Left cardiac atrium (tissue), 4 donors: ENCODE data around the gene PIGU. TPM values are rescaled to one million over a fixed set of nuclear protein-coding genes. Genes with fewer than 3 reads are reported as not detected.
A peak's percentile ranks its signal among the peaks of the same experiment; 100 is the strongest.

Experiments
- ATAC-seq, 2 donors: fragments of 200-7000 bp; cut with Tn5 transposase; one replicate each; pipeline ENCODE4 v1.9.1; 2020; ENCODE audit warnings: mild to moderate bottlenecking in 2 of 2, moderate library complexity in 2 of 2
- DNase-seq: peaks from one replicate; pipeline ENCODE4 v3.0.0-alpha.2; 2020
- intact Hi-C, 2 donors: fragments of 100-400 bp; cut with DNase I; formaldehyde crosslinking; loops; one replicate each; pipeline versions ENCODE4 v1.14.1 to v1.15.1; 2022 to 2023
- total RNA-seq, 2 donors: library from RNA; stranded (reverse); fragmentation: NEBNext Ultra II Directional; extraction: Animal tissue kit (Norgen Biotek cat#: 25700); gene quantifications; one replicate each; pipeline ENCODE4 v1.2.1, GENCODE V29; 2021
- donor health status: DM: no; HTN: yes; CAD: no.
- donor health status: DM: no; HTN: yes; CAD: no; lungs with severe emphysema.
- donor health status: DM: yes; HTN: yes; CAD: no.
- donor health status: Dilated cardiomyopathy.

The PIGU gene
- total RNA-seq, 2 donors from 2014 or later: 14.1 to 14.8 TPM

DNA sequence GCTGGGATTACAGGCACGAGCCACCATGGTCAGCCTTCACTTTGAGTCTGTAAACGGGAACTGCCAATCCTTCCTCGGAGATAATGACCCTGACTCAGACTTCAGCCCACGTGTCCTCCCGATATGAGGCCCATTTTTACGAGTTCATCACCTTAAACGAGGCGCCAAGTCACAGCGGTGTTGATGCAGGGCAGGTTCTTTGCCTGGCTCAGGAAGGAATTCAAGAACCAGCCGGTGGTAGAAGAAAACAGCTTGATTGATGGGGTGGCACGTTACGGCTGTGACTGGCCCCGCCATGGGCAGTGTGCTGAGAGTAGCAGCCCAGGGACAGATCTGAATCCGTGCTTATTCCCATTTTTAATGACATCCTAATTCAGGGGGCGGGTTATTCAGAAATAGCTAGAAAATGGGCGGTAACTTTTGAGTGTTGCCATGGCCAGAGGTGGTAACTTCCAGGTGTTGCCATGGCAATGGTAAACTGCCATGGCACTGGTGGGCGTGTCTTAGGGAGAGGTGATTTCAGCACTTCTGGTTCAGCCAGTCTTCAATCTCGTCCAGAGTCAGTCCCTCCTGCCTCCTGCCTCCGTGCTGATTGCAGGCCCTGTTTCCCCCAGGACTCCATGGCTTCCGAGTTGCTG lies 127.5 kb downstream of the PIGU start:
- intact Hi-C loops: no loop called here
- ATAC-seq: peak in 1 of 2 donors; percentile 20
- no peak for DNase-seq

DNA sequence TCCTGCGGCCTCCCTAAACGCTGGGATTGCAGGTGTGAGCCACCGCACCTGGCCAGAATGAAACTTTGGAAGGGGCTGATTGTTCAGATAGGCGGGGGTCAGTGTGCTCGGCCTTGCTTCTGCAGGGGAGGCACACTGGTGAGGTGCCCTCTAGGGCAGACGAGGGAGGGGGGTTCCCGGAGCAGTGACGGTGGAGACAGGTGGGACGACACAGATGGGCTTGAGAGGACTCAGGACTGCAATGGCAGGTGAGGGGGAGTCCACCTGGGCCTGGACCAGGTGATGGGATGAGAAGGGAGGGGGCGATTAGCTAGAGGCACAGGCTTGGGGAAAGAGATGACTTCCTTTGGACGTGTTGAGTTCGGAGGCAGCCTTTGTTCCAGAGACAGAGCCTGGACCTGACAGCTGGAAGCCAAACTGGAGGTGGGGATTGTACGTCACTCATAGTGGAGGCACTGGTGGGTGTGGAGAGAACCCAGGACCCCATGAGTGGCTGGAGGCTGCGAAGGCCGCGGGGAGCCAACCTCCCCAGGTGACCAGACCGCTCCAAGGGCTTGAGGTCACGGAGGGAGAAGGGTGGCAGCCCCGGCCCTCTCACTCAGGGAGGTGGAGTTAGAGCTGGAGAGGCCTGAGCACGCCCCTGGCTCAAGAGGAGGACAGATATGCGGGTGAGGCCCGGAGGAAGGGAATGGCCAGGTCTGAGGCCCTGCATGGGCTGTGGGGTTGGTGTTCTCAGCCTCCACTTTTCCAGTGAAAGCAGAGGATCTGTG lies 128.9 kb downstream of the PIGU start:
- intact Hi-C loops: no loop called here
- DNase-seq: no peak
- ATAC-seq: no peak

DNA sequence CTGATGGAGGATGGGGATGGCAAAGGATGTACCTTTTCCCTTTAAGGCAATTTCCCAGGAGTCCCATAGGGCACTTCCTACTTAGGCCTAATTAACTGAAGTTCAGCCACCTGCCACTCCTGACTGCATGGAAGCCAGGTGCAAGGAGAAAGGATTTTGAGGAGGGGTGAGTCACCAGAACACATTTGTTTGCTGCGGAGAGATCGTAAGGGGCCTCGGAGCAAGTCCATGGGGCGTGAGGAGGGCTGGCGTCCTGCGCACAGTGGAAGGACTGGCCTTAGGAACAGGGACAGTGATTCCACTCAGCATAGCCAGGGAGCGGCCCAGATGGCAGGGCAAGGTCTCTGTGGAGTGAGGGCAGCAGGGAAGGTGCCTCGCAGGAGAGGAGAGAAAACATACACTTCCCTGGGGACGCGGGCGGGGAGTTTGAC lies 130.1 kb downstream of the PIGU start:
- intact Hi-C loops: no loop called here
- DNase-seq (no peak), ATAC-seq (no peak)

- intact Hi-C loops: no loop called here
- DNase-seq (no peak), ATAC-seq (peak; percentile 70 to 77)
These were observed 132.6 kb downstream of the PIGU start for GRCh38 chr20:34544109-34544796.

GRCh38 chr20:34543463-34544056 lies 133.3 kb downstream of the PIGU start:
- ATAC-seq: no peak
- intact Hi-C loops: no loop called here
- DNase-seq: no peak

DNA sequence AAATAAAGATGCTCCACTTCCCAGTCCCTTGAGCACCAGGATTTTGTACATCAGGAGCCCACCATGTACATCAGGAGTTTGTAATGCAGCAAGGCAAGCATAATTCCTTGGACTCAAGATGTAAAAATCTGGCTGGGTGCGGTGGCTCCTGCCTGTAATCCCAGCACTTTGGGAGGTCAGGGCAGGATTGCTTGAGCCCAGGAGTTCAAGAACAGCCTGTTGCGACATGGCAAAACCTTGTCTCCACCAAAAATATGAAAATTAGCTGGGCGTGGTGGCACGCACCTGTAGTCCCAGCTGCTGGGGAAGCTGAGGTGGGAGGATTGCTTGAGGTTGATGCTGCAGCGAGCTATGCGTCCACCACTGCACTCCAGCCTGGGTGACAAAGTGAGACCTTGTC lies 134.5 kb downstream of the PIGU start:
- ATAC-seq: no peak
- no peak for DNase-seq
- intact Hi-C loops: no loop called here

DNA sequence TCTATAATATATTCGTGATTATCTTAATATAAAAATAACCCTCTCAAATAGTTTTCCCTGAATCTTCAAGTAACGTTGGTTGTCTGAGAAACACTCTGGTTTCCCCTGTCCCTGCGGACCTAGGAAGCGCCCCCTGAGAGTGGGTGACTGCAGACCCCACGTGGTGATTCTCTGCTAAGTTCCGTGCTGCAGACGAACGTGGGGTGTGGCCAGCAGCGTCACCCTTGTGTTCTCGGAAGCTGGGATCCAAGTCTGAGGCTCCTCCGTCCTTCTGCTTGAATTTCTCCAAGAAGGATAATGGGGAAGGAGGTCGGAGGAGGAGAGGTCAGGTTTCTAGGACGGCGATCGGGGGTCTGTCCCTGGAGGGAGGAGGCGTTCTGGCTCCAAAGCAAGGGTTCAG lies 135.0 kb downstream of the PIGU start:
- no peak for ATAC-seq
- intact Hi-C loops: no loop called here
- DNase-seq: no peak

- ATAC-seq: no peak
- DNase-seq: no peak
- intact Hi-C loops: no loop called here
These were observed 135.5 kb downstream of the PIGU start for GRCh38 chr20:34541264-34541901.

GRCh38 chr20:34540596-34541263 lies 136.2 kb downstream of the PIGU start:
- DNase-seq (no peak), ATAC-seq (no peak)
- intact Hi-C loops: no loop called here

- intact Hi-C loops: no loop called here
- ATAC-seq (no peak), DNase-seq (no peak)
These were observed 137.1 kb downstream of the PIGU start for GRCh38 chr20:34539756-34540155.

DNA sequence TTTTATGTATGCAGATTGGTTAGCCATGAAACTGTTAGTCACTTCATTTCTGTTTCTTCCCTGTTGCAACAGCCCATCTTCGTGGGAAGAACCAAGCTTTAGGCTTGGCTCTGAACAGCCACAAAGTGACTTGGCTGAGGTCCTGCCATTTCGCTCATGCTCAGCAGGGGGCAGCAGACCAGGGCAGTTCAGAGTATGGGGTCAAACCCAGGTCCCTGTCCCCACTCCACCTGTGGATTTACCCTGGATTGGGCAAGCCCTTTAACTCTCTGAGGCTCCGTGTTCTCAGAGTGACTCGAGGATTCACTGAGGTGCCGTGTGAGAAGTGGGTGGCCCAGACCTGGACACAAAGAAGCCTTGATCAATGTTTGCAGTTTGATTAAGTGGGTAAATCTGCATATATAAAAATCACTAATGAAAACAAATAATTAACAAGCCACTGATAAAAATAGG lies 138.2 kb downstream of the PIGU start:
- intact Hi-C loops: no loop called here
- DNase-seq (peak; percentile 57), ATAC-seq (peak; percentile 42 to 62)

GRCh38 chr20:34537651-34538050 lies 139.2 kb downstream of the PIGU start:
- no peak for DNase-seq
- ATAC-seq: peak in 1 of 2 donors; percentile 5
- intact Hi-C loops: no loop called here

DNA sequence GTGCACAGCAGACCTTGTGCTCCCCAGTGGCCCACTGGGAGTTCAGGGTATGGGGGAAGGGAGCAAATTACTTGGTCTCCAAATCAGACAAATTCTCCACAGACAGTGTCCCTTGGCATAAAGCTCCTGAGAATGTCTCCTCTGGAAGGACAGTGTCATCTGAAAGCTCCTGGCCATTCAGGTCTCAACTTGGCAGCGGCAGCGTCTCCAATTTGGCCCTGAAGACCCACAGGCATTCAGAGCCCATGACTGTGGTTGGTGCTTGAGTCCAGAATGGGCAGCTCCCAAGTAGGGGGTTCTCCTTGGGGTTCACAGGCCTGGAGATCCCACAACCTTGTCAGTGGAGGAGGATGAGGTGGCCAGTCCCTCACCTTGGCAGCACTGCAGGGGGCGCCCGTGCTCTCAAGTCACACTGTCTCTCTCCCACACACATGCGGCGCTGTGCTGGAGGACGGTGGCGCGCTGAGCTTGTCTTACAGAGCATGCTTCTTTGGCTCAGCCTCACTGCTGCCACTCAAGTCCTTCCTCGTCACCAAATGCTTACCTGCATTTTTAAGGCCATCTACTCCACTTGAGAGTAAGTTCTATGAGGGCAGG lies 140.0 kb downstream of the PIGU start:
- intact Hi-C loops: no loop called here
- DNase-seq (peak; percentile 59), ATAC-seq (peak; percentile 51 to 66)

DNA sequence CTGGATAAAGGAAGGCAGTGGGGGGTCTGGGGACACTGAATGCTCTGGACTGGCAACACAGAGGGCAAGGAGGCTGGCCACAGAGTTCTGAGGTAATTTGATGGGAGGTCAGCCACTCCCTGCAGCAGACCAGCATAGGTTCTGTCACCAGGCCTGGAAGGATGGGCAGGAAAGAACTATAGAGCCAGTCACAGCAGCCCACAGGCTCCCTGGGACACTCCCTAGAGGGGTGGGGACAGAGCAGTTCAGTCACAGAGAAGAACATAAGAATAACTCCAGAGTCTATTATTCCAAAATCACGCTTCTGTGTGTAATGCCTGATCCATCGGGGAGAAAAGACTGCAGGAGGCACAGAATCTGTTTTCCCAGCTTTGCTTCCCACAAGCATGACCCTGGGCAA lies 141.0 kb downstream of the PIGU start:
- DNase-seq (no peak), ATAC-seq (no peak)
- intact Hi-C loops: no loop called here

GRCh38 chr20:34535301-34535840 lies 141.5 kb downstream of the PIGU start:
- no peak for ATAC-seq
- intact Hi-C loops: no loop called here

GRCh38 chr20:34534391-34535165 lies 142.3 kb downstream of the PIGU start:
- intact Hi-C loops: no loop called here
- DNase-seq: no peak
- no peak for ATAC-seq

More at GRCh38 chr20:34535301-34535840, 141.5 kb downstream of the PIGU start:
- no peak for DNase-seq

GRCh38 chr20:34532756-34533155 lies 144.1 kb downstream of the PIGU start:
- DNase-seq (no peak), ATAC-seq (no peak)
- intact Hi-C loops: no loop called here
